GM21723 (cell line): Measurements from ENCODE around the gene DPPA4.

Experiments
- ATAC-seq: cut with Tn5 transposase; IDR thresholded peaks from one replicate; pipeline ENCODE4 v1.9.1; 2021; ENCODE audit warnings: mild to moderate bottlenecking, moderate library complexity; ENCODE audit not compliant: unreplicated experiment

Gene DPPA4

DNA sequence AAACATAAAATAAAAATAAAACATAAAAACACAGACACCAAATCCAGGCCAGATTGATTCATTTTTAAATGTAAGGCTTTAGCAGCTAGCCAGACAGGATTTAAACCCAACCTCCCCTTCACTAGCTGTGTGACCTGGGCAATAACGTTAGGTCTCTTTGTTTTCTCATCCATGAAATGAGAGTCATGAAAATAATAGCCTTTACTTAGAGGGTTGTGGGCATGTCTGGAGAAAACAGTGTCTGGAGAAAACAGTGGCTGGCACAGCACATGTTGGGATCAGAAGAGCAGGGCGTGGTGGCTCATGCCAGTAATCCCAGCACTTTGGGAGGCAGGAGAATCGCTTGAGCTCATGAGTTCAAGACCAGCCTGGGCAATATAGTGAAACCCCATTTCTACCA, 1.9 kb upstream of the DPPA4 start:
- ATAC-seq = no peak

DNA sequence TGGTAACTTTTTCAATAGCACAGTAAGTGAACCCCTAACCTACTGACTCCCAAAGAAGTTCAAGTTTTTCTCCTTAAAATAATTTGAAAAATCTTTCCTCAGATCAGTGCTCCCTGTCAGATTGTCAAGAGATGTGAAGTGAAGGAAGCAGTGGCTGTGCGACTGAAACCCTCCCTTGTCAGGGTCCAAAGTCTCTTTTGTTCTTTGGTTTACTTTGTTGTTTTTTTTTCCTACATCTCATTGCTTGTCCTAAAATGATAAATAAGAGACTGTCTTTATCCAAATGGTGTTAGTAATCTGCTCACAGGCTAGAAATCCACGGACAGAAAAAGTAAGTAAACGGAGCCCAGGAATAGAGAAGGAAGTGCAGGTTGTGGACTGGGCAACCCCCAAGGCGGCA, 976 bp upstream of the DPPA4 start:
- no peak for ATAC-seq

DNA sequence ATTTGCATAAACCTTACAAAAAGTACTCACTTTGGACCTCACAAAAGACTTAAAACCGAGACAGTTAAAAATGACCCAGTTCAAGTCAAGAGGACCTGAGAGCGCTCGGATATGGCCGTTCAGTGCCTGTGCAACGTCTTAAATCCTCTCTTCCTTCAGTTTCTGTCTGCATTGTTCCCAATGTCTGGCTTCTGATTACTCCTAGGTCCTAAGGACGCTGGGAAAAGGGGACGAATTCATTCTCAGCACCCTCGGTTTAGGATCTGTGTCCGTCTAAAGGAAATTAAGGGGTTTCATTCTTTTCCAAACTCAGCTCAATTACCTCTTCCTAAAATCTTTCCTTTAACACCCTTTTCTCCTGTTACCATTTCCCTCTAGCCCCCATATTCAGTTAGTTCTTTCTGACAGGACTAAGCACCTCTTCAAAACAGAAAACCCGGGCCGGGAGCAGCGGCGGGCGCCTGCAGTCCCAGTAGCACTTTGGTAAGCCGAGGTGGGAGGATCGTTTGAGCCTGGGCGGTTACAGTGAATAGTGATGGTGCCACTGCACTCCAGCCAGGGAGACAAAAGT, 970 bp downstream of the DPPA4 start:
- ATAC-seq = no peak

DNA sequence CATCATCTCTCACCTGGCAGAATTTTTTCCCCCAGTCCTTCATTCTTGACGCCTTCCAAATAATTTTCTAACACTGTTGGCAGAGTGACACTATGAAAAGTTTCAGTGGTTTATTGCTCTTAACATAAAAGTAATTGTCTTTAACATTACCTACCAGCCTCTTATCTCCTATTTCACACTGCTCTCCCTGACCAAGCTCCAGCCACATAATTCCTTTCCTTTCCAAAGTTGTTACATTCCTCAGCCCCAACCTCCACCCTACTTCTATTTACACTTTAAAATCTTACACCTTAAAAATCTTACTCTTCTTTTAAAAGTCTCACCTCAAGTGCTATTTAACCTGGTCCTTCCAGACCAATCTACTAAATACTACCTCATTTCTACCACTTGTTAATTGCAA, 2.8 kb downstream of the DPPA4 start:
- no peak for ATAC-seq

DNA sequence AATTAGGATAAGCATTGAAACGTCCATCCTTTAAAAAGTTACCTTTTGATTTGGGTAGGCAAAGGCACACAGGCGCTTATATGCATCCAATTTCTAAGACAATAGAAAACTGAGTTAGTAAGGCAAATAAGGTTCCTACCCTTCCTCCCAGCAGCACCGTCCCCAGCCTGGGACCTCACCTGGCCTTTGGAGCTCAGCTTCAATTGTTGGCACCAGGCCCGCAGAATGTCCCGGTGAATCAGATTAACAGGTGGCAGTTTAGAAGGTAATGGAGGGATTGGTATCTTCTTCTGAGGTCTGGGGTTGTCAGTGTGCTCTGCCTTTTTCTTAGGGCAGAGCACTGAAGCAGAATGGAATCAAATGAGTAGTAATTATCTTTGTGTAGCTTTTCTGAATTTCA, 5.7 kb downstream of the DPPA4 start:
- ATAC-seq = no peak

DNA sequence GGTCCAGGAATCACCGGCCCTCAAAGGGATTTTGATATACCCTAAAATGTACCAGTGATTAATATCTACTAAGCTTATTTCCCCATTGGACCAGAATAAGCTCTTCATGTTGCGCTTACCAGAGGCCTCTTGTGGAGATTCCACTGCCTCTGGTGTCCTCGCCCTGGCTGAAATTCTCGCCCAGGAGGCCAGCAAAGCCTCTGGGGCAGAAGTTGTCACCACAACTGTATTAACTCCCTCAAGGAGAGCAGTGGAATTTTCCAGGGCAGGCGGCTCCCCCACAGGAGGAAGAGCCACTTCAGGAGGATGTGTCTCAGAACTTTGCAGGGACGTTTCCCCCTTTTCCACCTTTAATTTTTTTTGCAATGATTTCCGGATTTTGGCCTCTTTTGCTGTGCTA, 6.9 kb downstream of the DPPA4 start:
- no peak for ATAC-seq

DNA sequence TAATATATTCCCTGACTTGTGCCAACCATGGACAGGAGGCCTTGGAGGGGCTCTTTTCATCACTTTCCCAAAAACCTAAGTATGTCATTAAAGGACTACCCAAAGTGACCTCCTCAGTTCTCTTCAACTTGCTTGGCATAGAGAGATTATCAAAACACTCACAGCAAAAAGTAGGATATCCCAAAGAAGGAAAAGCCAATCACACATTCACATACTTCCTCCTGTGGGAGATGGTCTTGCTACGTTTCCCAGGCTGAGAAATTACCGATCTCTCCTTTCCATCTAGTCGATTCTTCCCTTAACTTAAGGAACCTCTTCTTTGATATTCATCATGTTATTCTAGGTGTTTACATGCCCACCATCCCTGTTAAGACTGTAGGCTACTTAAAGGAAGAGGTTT, 9.1 kb downstream of the DPPA4 start:
- no peak for ATAC-seq

DNA sequence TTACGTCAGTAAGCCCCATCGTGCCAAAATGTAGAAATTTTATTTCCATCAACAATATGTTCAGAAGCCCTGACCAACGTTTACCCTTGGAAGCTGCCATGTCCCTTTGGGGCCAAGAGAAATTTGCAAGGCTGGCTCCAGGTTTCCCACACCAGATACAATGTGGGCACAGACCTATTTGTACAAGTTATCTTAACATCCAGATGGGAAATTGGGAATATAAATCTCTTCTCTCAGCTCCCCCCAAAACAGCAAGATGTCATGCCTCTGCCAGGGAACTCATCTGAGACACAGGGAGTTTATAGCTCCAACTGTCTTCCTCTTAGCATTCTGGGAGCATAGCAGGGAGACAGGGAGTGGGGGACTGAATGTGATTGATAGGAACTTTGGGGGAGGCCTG, 11.7 kb downstream of the DPPA4 start:
- ATAC-seq = no peak

DNA sequence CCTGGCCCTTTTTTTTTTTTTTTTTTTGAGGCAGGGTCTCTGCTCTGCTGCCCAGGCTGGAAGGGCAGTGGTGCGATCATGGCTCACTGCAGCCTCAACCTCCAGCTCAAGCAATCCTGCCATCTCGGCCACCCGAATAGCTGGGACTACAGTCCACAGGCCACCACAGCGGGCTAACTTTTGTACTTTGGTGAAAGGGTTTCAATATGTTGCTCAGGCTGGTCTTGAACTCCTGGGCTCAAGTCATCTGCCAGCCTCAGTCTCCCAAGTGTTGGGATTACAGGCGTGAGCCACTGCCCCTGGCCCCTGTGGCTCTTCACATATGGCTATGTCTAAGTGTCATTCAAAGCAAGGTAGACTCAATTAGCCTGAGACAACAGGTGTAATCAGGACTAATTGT, 12.2 kb downstream of the DPPA4 start:
- no peak for ATAC-seq

DNA sequence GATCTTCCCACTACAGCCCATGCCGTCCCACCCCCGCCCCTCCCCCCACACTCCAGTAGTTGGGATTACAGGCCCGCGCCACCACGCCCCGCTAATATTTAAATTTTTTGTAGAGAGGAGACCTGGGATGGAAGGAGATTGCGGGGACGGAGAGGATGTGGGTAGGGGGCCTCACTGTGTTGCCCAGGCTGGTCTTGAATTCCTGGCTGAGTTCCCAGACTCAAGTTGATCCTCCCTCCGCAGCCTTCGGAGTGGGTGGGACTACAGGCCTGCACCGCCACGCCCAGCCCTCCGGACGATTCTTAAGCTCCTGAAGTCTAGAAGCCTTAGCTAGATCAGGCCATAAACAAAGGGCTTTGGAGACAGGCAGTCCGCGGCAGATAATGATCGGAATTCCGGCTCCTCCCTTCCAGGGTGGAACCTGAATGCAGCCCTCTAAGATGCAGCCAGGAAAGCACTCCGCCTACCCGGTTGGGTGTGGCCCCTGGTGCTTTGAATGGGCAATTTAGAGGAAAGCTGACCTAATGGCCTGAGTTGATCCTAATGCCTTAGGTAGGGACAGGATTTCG, 21.1 kb downstream of the DPPA4 start, which contains the start of gene DPPA2:
DPPA2 (minus strand) TSS at position 356 of the 569 bp plus-strand sequence. CDS start 1,975 bp downstream, outside the sequence.
- no peak for ATAC-seq

DNA sequence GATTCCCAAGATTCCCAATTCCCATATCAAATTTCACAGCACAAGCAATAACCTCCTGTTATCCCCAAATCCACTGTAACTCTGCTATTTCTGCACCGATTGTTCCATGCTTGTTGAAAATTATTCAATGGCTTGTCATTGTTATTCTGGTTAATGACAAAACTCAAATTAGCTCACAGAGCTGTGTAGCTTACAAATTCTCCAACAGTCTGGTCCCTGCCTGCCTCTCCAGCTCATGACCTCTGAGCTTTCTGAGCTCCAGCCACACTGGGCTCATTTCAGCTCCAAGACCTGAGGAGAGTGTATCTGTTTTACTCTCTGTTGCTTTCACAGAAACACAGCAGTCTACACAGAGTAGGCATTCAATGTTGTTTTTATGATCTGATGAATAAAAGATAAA, 24.3 kb downstream of the DPPA4 start:
- no peak for ATAC-seq

DNA sequence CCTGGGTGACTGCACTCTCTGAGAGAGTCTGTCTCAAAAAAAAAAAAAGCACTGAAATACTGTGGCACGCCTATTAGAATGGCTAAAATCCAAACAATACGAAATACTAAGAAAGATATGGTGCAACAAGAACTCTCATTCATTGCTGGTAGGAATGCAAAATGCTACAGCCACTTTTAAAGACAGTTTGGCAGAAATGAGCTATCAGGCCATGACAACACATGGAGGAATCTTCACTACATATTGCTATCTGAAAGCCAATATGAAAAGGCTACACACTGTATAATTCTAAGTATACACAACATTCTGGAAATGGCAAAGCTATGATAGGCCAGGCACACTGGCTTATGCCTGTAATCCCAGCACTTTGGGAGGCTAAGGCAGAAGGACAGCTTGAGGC, 39.9 kb downstream of the DPPA4 start:
- no peak for ATAC-seq

DNA sequence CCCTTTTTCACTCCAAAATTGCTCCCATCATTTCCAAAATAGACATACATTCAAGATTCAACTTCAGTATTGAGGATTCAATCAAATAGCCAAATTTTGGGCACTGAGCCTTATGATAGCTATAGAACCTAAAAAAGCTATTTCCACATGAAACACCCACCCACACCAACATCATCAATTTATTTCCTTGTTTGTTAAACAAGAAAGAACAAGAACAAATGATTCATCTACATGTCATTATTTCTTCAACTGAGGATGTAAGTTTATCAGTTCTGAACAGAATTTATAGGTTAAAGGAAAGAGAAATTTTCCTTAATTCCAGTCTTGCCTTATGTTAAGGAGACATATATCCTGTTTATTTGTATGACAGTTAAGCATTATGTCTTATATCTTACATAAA, 53.3 kb downstream of the DPPA4 start:
- ATAC-seq = no peak

DNA sequence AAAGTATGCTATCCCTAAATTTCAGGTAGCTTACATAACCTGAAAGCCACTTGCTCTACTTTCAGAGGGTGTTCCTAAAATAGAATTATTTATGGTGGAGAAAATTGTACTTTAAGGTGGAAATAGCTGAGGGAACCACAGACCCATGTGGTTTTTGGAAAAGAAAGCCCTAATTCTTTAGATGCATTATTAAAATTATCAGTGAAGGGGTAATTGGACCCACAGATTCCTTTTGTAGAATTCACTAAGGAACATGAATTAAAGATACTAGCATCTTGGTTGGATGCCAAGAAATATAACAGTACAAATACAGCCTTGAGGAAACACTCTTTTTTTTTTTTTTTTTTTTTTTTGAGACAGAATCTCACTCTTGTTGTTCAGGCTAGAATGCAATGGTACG, 58.8 kb downstream of the DPPA4 start:
- no peak for ATAC-seq

DNA sequence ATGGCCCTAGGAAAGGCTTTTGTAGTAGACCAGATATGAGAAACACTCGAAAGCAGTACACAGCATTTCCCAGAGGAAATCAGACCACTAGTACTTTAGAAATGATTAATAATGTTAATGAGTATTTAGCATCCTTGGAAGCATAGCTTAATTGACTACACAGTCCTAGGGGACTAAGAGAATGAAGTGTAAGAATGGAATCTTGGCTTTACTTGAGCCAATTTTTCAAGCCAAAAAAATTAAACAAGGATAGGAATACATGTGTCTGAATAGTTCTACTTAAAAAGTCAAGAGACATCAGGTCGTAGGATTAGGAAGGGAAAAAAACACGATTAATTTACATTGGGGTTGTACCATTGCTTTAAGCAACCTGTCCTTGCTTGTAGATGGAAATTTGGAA, 59.2 kb downstream of the DPPA4 start:
- no peak for ATAC-seq
